Measurements from ENCODE around the gene C1orf105. TPM values are rescaled to one million over a fixed set of nuclear protein-coding genes. Genes with fewer than 3 reads are reported as not detected.

The C1orf105 gene
- polyA plus RNA-seq, 1 of the 3 experiments (the other 2 are of a cell fraction): not detected

DNA sequence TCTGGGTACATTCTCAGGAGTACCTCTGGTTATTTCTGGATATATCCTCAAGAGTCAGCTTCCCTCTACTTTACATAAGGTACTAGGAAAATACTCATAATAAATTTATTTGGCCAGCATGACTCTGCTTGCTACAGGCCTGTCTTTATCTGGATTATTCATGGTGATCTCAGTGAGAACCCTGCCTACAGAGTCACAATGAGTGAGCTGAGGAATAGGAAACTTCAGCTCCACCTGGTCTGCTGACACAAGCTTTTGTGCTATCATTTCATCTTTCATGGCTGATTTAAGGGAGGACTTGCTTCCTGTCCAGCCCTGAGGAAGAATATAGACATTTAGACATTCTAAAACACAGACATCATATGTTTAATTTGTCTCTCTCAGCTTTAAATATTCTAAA is 93.0 kb downstream of the C1orf105 start:
- CTCF ChIA-PET: interaction anchor here (1.1 kb wide), 1 partner anchor 18 kb away, joined by 3 read pairs; no protein-coding TSS in a partner anchor
- DNase-seq: no peak
- TF ChIP-seq RAD21 (IDR thresholded peaks at IDR 0.05; ENCODE audit: low read length) (no peak), SIN3A (IDR thresholded peaks at IDR 0.05; ENCODE audit: borderline replicate concordance, low read depth, low read length) (no peak), GATA2 (CRISPR knock-in tag; IDR thresholded peaks at IDR 0.05) (no peak), MAX (IDR thresholded peaks at IDR 0.05; ENCODE audit: low read depth) (no peak), FOXJ3 (CRISPR knock-in tag; IDR thresholded peaks at IDR 0.05) (no peak), EP300 (IDR thresholded peaks at IDR 0.05; ENCODE audit: borderline replicate concordance in 1 of 2, low read depth in 1 of 2, low read length in 1 of 2) (no peak), GABPA (IDR thresholded peaks at IDR 0.05; ENCODE audit: low read depth) (no peak), MEF2A (IDR thresholded peaks at IDR 0.05; ENCODE audit: borderline replicate concordance, low read depth) (no peak), CHD2 (IDR thresholded peaks at IDR 0.05; ENCODE audit: low read length, partially characterized antibody) (no peak), USF2 (IDR thresholded peaks at IDR 0.05; ENCODE audit: borderline replicate concordance, low read depth, low read length) (no peak), MXI1 (IDR thresholded peaks at IDR 0.05; ENCODE audit: low read depth, low read length) (no peak), JUND (IDR thresholded peaks at IDR 0.05) (no peak), RCOR1 (IDR thresholded peaks at IDR 0.05; ENCODE audit: low read length) (no peak), EZH2phosphoT487 (IDR thresholded peaks at IDR 0.05; ENCODE audit: borderline replicate concordance, low read depth) (no peak), POLR2AphosphoS5 (IDR thresholded peaks at IDR 0.05; ENCODE audit: low read depth, low read length) (no peak), ZBTB33 (IDR thresholded peaks at IDR 0.05; ENCODE audit: borderline replicate concordance, low read depth) (no peak), TAF1 (IDR thresholded peaks at IDR 0.05; ENCODE audit: borderline replicate concordance, low read depth, low read length) (no peak), RFX5 (IDR thresholded peaks at IDR 0.05; ENCODE audit: low read length) (no peak)
- TF ChIP-seq, protein P1, sequence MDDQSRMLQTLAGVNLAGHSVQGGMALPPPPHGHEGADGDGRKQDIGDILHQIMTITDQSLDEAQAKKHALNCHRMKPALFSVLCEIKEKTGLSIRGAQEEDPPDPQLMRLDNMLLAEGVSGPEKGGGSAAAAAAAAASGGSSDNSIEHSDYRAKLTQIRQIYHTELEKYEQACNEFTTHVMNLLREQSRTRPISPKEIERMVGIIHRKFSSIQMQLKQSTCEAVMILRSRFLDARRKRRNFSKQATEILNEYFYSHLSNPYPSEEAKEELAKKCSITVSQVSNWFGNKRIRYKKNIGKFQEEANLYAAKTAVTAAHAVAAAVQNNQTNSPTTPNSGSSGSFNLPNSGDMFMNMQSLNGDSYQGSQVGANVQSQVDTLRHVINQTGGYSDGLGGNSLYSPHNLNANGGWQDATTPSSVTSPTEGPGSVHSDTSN (IDR thresholded peaks at IDR 0.05): no peak

More for the DNA sequence above, 93.0 kb downstream of the C1orf105 start:
- Histone ChIP-seq H3K9me2 (no peaks in the 10 kb centered on the region), H4K20me1 (ENCODE audit: insufficient read depth) (no peaks in the 10 kb centered on the region), H3K27me3 (ENCODE audit: insufficient read depth) (no peaks in the 10 kb centered on the region; the same call in 1 of the 2 replicates), H3K4me3 (ENCODE audit: low read depth in 2 of 2, low read length in 1 of 2) (no peak overlapping the region), H3K4me1 (ENCODE audit: control insufficient read depth in 1 of 2, insufficient read depth in 2 of 2, low read depth in 1 of 2, low read length in 1 of 2) (no peaks in the 10 kb centered on the region), H3K9ac (no peak overlapping the region), H3K4me2 (no peak overlapping the region), H3K79me2 (ENCODE audit: insufficient read depth) (no peaks in the 10 kb centered on the region), H3K27ac (ENCODE audit: low read depth in 2 of 2, low read length in 1 of 2) (no peak overlapping the region), H2AFZ (ENCODE audit: low read depth) (no peak overlapping the region), H3K36me3 (replicated peaks in 1 of 2; ENCODE audit: control insufficient read depth in 1 of 2, insufficient read depth in 2 of 2, low read length in 1 of 2) (peaks cover 0 to 3% of the 10 kb centered on the region in 2 experiments), H3F3A (replicated peaks; ENCODE audit: insufficient read depth) (peaks cover 5% of the 10 kb centered on the region), H3K9me3 (no peaks in the 10 kb centered on the region)
- POLR2A ChIA-PET: no interaction called here

All from SK-N-SH (cell line).